ENCODE results near the gene ADRM1.

Gene ADRM1

GRCh38 chr20:62308102-62308822, 5.5 kb downstream of the ADRM1 start:
- no peak for TF ChIP-seq TCF4 (CRISPR knock-in tag; IDR thresholded peaks at IDR 0.05; ENCODE audit: borderline replicate concordance)
- no peak for TF ChIP-seq POU6F1 (CRISPR knock-in tag; IDR thresholded peaks at IDR 0.05; ENCODE audit: borderline replicate concordance, low read depth)
- no peak for TF ChIP-seq ZNF70 (CRISPR knock-in tag; IDR thresholded peaks at IDR 0.05)
- TF ChIP-seq RARB (CRISPR knock-in tag; IDR thresholded peaks at IDR 0.05): no peak
- no peak for TF ChIP-seq OSR1 (CRISPR knock-in tag; IDR thresholded peaks at IDR 0.05)
- no peak for TF ChIP-seq TOX (CRISPR knock-in tag; IDR thresholded peaks at IDR 0.05; ENCODE audit: borderline replicate concordance)
- no peak for TF ChIP-seq ESRRG (CRISPR knock-in tag; IDR thresholded peaks at IDR 0.05)
- TF ChIP-seq ARNTL (CRISPR knock-in tag; IDR thresholded peaks at IDR 0.05; ENCODE audit: borderline replicate concordance, low read depth): no peak
- no peak for TF ChIP-seq CREB5 (CRISPR knock-in tag; IDR thresholded peaks at IDR 0.05; ENCODE audit: low read depth)
- TF ChIP-seq CSRNP3 (CRISPR knock-in tag; IDR thresholded peaks at IDR 0.05): no peak
- no peak for TF ChIP-seq ZNF8 (CRISPR knock-in tag; IDR thresholded peaks at IDR 0.05)
- TF ChIP-seq PPARA (CRISPR knock-in tag; IDR thresholded peaks at IDR 0.05; ENCODE audit: borderline replicate concordance): no peak
- TF ChIP-seq BACH2 (CRISPR knock-in tag; IDR thresholded peaks at IDR 0.05; ENCODE audit: borderline replicate concordance): no peak

DNA sequence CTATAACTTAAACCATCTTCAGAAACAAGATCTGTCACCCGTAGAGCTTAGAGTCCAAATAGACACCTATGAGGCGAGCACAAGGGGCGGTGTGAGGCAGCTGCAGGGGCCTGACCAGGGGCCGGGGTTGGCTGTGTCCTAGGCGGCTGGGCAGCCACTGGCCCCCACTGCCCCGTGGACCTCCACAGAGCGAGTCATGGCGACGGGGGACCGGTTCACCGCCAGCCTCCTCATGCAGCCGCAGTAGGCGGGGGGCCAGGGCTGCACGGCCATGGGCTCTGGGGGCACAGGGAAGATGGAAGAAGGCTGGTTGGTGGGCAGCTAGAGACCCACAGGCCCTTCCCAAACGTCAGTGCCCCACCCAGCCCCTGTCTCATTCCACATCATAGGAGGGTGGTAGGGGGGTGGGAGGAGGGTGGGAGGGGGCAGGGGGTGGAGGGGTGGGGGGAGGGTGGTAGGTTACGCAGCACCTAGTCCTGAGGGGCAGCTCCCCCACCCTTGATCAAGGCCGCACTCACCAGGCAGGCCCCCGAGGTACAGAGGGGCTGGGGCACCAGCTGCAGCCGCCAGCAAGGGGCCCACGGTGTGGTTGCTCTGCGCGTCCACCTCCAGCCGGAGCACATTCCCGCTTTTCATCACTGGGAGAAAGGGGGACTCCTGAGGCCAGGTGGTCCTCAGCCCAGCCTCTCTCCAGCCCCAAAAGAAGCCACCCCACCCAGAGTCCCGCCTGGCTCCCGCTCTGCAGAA, 6.6 kb downstream of the ADRM1 start:
- no peak for TF ChIP-seq PATZ1 (CRISPR knock-in tag; IDR thresholded peaks at IDR 0.05; ENCODE audit: borderline replicate concordance)
- no peak for TF ChIP-seq OSR1 (CRISPR knock-in tag; IDR thresholded peaks at IDR 0.05)
- TF ChIP-seq, protein P1, sequence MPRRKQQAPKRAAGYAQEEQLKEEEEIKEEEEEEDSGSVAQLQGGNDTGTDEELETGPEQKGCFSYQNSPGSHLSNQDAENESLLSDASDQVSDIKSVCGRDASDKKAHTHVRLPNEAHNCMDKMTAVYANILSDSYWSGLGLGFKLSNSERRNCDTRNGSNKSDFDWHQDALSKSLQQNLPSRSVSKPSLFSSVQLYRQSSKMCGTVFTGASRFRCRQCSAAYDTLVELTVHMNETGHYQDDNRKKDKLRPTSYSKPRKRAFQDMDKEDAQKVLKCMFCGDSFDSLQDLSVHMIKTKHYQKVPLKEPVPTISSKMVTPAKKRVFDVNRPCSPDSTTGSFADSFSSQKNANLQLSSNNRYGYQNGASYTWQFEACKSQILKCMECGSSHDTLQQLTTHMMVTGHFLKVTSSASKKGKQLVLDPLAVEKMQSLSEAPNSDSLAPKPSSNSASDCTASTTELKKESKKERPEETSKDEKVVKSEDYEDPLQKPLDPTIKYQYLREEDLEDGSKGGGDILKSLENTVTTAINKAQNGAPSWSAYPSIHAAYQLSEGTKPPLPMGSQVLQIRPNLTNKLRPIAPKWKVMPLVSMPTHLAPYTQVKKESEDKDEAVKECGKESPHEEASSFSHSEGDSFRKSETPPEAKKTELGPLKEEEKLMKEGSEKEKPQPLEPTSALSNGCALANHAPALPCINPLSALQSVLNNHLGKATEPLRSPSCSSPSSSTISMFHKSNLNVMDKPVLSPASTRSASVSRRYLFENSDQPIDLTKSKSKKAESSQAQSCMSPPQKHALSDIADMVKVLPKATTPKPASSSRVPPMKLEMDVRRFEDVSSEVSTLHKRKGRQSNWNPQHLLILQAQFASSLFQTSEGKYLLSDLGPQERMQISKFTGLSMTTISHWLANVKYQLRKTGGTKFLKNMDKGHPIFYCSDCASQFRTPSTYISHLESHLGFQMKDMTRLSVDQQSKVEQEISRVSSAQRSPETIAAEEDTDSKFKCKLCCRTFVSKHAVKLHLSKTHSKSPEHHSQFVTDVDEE (CRISPR knock-in tag; IDR thresholded peaks at IDR 0.05): no peak
- no peak for TF ChIP-seq CSRNP3 (CRISPR knock-in tag; IDR thresholded peaks at IDR 0.05)
- no peak for TF ChIP-seq GLIS3 (CRISPR knock-in tag; IDR thresholded peaks at IDR 0.05)
- no peak for TF ChIP-seq TOX (CRISPR knock-in tag; IDR thresholded peaks at IDR 0.05; ENCODE audit: borderline replicate concordance)
- TF ChIP-seq RARB (CRISPR knock-in tag; IDR thresholded peaks at IDR 0.05): no peak
- TF ChIP-seq ZFP3 (CRISPR knock-in tag; IDR thresholded peaks at IDR 0.05): no peak
- TF ChIP-seq ARNTL (CRISPR knock-in tag; IDR thresholded peaks at IDR 0.05; ENCODE audit: borderline replicate concordance, low read depth): no peak
- TF ChIP-seq CREB5 (CRISPR knock-in tag; IDR thresholded peaks at IDR 0.05; ENCODE audit: low read depth): no peak
- TF ChIP-seq SNAI2 (CRISPR knock-in tag; IDR thresholded peaks at IDR 0.05): no peak
- no peak for TF ChIP-seq BACH2 (CRISPR knock-in tag; IDR thresholded peaks at IDR 0.05; ENCODE audit: borderline replicate concordance)
- no peak for TF ChIP-seq ZFP30 (CRISPR knock-in tag; IDR thresholded peaks at IDR 0.05)
- no peak for TF ChIP-seq ZC3H10 (CRISPR knock-in tag; IDR thresholded peaks at IDR 0.05)
- ATAC-seq: no peak

More at GRCh38 chr20:62308102-62308822, 5.5 kb downstream of the ADRM1 start:
- no peak for ATAC-seq

Measured in SK-N-SH treated with all-trans-retinoic acid at 6 μM for 48 hours (cell line).